HepG2 (cell line): ENCODE results near the gene C16orf86. TPM values are rescaled to one million over a fixed set of nuclear protein-coding genes. Genes with fewer than 3 reads are reported as not detected.

ENCODE experiments used
- ATAC-seq: fragments of 200-7000 bp; cut with Tn5 transposase; 3 replicates; pipeline ENCODE4 v1.9.1; 2020; ENCODE audit warnings: mild to moderate bottlenecking, moderate library complexity
- BruUV-seq: library from RNA; stranded (reverse); fragments of 400-500 nt; replicated peaks from 2 replicates; lab custom pipeline; 2021; lab: Mats Ljungman, UMichigan
- CTCF ChIA-PET: fragments of 300-600 bp; formaldehyde crosslinking; extraction: SDS; loops from one replicate; lab custom pipeline; 2021; ENCODE audit warnings: low total read pairs, inconsistent platforms, low intra/inter-chr PET ratio; lab: Yijun Ruan, JAX
- POLR2A ChIA-PET: fragments of 350-600 bp; sonication (Branson Sonifier 250); formaldehyde crosslinking; loops from one replicate; lab custom pipeline; 2020; ENCODE audit warnings: antibody characterized with exemption, inconsistent platforms; lab: Yijun Ruan, JAX
- DNase-seq: peaks from one replicate; pipeline ENCODE4 v3.0.0-alpha.2; 2015; ENCODE audit warnings: low spot score
- FAIRE-seq: peaks from 3 replicates; lab custom pipeline; 2011; peaks lifted over from hg19 to GRCh38; lab: Jason Lieb, UNC
- H2AFZ ChIP-seq: one replicate; pipeline ENCODE4 v1.6.1; 2011; ENCODE audit warnings: low read length, inconsistent platforms
- H3K27ac ChIP-seq: fragments of 300-600 bp; 3 replicates; pipeline ENCODE4 v1.8.0; 2011; ENCODE audit warnings: mixed run types, mild to moderate bottlenecking, mixed read lengths, low read length, inconsistent platforms; ENCODE audit not compliant: insufficient read depth; ENCODE audit errors: extremely low read length
- H3K27me3 ChIP-seq, 2 experiments: fragments of 200-600 bp in 1 of 2; 2 replicates in 1 of 2; 3 replicates in 1 of 2; pipeline versions ENCODE4 v1.6.0 to v1.8.0; 2011; ENCODE audit warnings: low read length in 2 of 2, mild to moderate bottlenecking in 2 of 2, moderate library complexity in 2 of 2, inconsistent platforms in 1 of 2; ENCODE audit not compliant: insufficient read depth in 2 of 2, control insufficient read depth in 1 of 2
- H3K36me3 ChIP-seq, 2 experiments: fragments of 200-600 bp in 1 of 2; replicated peaks in 1 of 2; 2 replicates in 1 of 2; 3 replicates in 1 of 2; pipeline versions ENCODE4 v1.5.1 to v1.8.0; 2011; ENCODE audit warnings: low read length in 2 of 2, inconsistent platforms in 1 of 2; ENCODE audit not compliant: insufficient read depth in 2 of 2, control insufficient read depth in 1 of 2
- H3K4me1 ChIP-seq: 2 replicates; pipeline ENCODE4 v1.5.1; 2012; ENCODE audit warnings: low read length, inconsistent platforms; ENCODE audit not compliant: insufficient read depth
- H3K4me2 ChIP-seq: 2 replicates; pipeline ENCODE4 v1.6.0; 2011; ENCODE audit warnings: low read depth, low read length, inconsistent platforms
- H3K4me3 ChIP-seq, 3 experiments: fragments of 200-600 bp in 1 of 3; sonication (generic), shearing (Covaris generic) in 1 of 3; replicated peaks in 1 of 3; 2 replicates each; pipeline ENCODE4 v1.5.1; 2011 to 2016; ENCODE audit warnings: low read length in 3 of 3, inconsistent platforms in 2 of 3, low read depth in 2 of 3, mild to moderate bottlenecking in 2 of 3, control low read depth in 1 of 3, mixed read lengths in 1 of 3; ENCODE audit not compliant: insufficient read depth in 1 of 3
- H3K79me2 ChIP-seq: one replicate; pipeline ENCODE4 v1.6.1; 2011; ENCODE audit warnings: low read length, inconsistent platforms; ENCODE audit not compliant: insufficient read depth
- H3K9ac ChIP-seq: 2 replicates; pipeline ENCODE4 v1.6.0; 2011; ENCODE audit warnings: mild to moderate bottlenecking, low read depth, low read length, inconsistent platforms; ENCODE audit not compliant: insufficient read depth
- H3K9me3 ChIP-seq: 2 replicates; pipeline ENCODE4 v1.5.1; 2012; ENCODE audit warnings: mild to moderate bottlenecking, low read length
- H4K20me1 ChIP-seq: 2 replicates; pipeline ENCODE4 v1.6.0; 2011; ENCODE audit warnings: inconsistent platforms, mild to moderate bottlenecking, low read length, moderate library complexity; ENCODE audit not compliant: insufficient read depth
- ATF2 ChIP-seq: sonication (generic); formaldehyde crosslinking; IDR thresholded peaks from 2 replicates; pipeline ENCODE4 v1.4.0; 2020; ENCODE audit warnings: missing genetic modification reagents
- GATAD1 ChIP-seq: IDR thresholded peaks from 2 replicates; pipeline ENCODE4 v1.6.1; 2016; ENCODE audit warnings: missing genetic modification reagents, missing compliant biosample characterization
- MED13 ChIP-seq: sonication (generic); formaldehyde crosslinking; IDR thresholded peaks from 2 replicates; pipeline ENCODE4 v1.5.0; 2020; ENCODE audit warnings: missing genetic modification reagents
- NFE2L1 ChIP-seq: sonication (generic); formaldehyde crosslinking; IDR thresholded peaks from 2 replicates; pipeline ENCODE4 v1.4.0; 2020; ENCODE audit warnings: missing genetic modification reagents, mild to moderate bottlenecking, borderline replicate concordance
- POLR2G ChIP-seq: fragments of 200-400 bp; formaldehyde crosslinking; IDR thresholded peaks from 2 replicates; pipeline ENCODE4 v1.6.1; 2018; ENCODE audit warnings: mild to moderate bottlenecking, low read depth, low read length, moderate library complexity
- RNF219 ChIP-seq: sonication (generic); formaldehyde crosslinking; IDR thresholded peaks from 2 replicates; pipeline ENCODE4 v1.5.0; 2020; ENCODE audit warnings: mild to moderate bottlenecking, missing genetic modification reagents
- SIX4 ChIP-seq: sonication (generic); formaldehyde crosslinking; IDR thresholded peaks from 2 replicates; pipeline ENCODE4 v1.4.0; 2020; ENCODE audit warnings: missing genetic modification reagents
- ZFP36 ChIP-seq: fragments of 150-350 bp; IDR thresholded peaks from 2 replicates; pipeline ENCODE4 v1.6.1; 2018; ENCODE audit warnings: borderline replicate concordance, low read length, low read depth; ENCODE audit not compliant: partially characterized antibody
- ZNF274 ChIP-seq: sonication (generic); formaldehyde crosslinking; IDR thresholded peaks from 2 replicates; pipeline ENCODE4 v1.5.1; 2020; ENCODE audit warnings: mild to moderate bottlenecking, missing genetic modification reagents
- ZNF446 ChIP-seq: sonication (generic); formaldehyde crosslinking; IDR thresholded peaks from 2 replicates; pipeline ENCODE4 v1.5.0; 2020; ENCODE audit warnings: mild to moderate bottlenecking, missing genetic modification reagents
- ZNF510 ChIP-seq: sonication (generic); formaldehyde crosslinking; IDR thresholded peaks from 2 replicates; pipeline ENCODE4 v1.4.0; 2020; ENCODE audit warnings: low read depth, mild to moderate bottlenecking, missing genetic modification reagents
- ZNF720 ChIP-seq: sonication (generic); formaldehyde crosslinking; IDR thresholded peaks from 2 replicates; pipeline ENCODE4 v1.4.0; 2020; ENCODE audit warnings: missing genetic modification reagents
- ZNF749 ChIP-seq: sonication (generic); formaldehyde crosslinking; IDR thresholded peaks from 2 replicates; pipeline ENCODE4 v1.8.0; 2022; ENCODE audit warnings: mild to moderate bottlenecking, missing genetic modification reagents, moderate library complexity, borderline replicate concordance
- WGBS: methylation state at CpG from one replicate; pipeline ENCODE4 v1.1.6; 2017; ENCODE audit warnings: low lambda C conversion rate; 5-methylcytosine and 5-hydroxymethylcytosine counted together
- in situ Hi-C: cut with HindIII; loops from 2 replicates; pipeline ENCODE4 v1.10.0; 2017; ENCODE audit warnings: low pct_unique_long_range_greater_than_20kb; ENCODE audit not compliant: extremely low pct_ligation_motif_present
- intact Hi-C: fragments of 100-400 bp; cut with micrococcal nuclease; formaldehyde crosslinking; loops from one replicate; pipeline ENCODE4 v1.10.0; 2022; ENCODE audit not compliant: unreplicated experiment
- polyA plus RNA-seq, 8 experiments: library from polyadenylated mRNA; depleted of rRNA in 3 of 8; stranded (reverse) in 7 of 8; unstranded in 1 of 8; fragments of >200 nt; fragmentation: Illumina TruSeq in 4 of 8; extraction: Trizol in 4 of 8; gene quantifications; 2 replicates each; pipeline versions ENCODE4 v1.2.1 to v1.2.3, GENCODE V29; 2011 to 2016; ENCODE audit warnings: low read depth in 4 of 8, missing spikeins in 1 of 8, mixed read lengths in 1 of 8; ENCODE audit not compliant: insufficient read depth in 1 of 8
- total RNA-seq, 5 experiments: library from RNA; depleted of rRNA; stranded (reverse); fragments of >200 nt; fragmentation: Illumina TruSeq; extraction: Trizol; gene quantifications; 2 replicates each; pipeline ENCODE4 v1.2.3, GENCODE V29; 2016; ENCODE audit warnings: low read depth in 1 of 5
- TF ChIP-seq, protein P1 (sequence below): sonication (generic); formaldehyde crosslinking; IDR thresholded peaks from 2 replicates; pipeline ENCODE4 v1.4.0; 2020; ENCODE audit warnings: mild to moderate bottlenecking, missing genetic modification reagents

The C16orf86 gene
- total and polyA plus RNA-seq, 2 of the 13 experiments (the other 11 are each of a cell fraction or from before 2014, with no cell fraction given) = 1.5 to 3.1 TPM

GRCh38 chr16:67703626-67704025, 37.0 kb downstream of the C16orf86 start:
- Histone ChIP-seq H3K4me3 (no peak overlapping the region), H3K9ac (no peak overlapping the region)
- intact Hi-C loops (no loop called here), in situ Hi-C loops (no loop called here)
- WGBS = 89% methylated on average over 2 of the region's 2 CpGs
- TF ChIP-seq ZNF446 (CRISPR knock-in tag) (no peak), SIX4 (CRISPR knock-in tag) (no peak), ZNF274 (no peak), ZNF510 (no peak), GATAD1 (CRISPR knock-in tag) (no peak), NFE2L1 (CRISPR knock-in tag) (no peak), ZNF749 (CRISPR knock-in tag) (no peak), POLR2G (no peak), RNF219 (CRISPR knock-in tag) (no peak), ZFP36 (no peak), ATF2 (CRISPR knock-in tag) (no peak), ZNF720 (CRISPR knock-in tag) (no peak), MED13 (CRISPR knock-in tag) (no peak)
- TF ChIP-seq, protein P1, sequence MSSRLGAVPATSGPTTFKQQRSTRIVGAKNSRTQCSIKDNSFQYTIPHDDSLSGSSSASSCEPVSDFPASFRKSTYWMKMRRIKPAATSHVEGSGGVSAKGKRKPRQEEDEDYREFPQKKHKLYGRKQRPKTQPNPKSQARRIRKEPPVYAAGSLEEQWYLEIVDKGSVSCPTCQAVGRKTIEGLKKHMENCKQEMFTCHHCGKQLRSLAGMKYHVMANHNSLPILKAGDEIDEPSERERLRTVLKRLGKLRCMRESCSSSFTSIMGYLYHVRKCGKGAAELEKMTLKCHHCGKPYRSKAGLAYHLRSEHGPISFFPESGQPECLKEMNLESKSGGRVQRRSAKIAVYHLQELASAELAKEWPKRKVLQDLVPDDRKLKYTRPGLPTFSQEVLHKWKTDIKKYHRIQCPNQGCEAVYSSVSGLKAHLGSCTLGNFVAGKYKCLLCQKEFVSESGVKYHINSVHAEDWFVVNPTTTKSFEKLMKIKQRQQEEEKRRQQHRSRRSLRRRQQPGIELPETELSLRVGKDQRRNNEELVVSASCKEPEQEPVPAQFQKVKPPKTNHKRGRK (CRISPR knock-in tag) = no peak
- TF ChIP-seq, all 625 proteins: peak for 0
- no peaks in the 10 kb centered on the region for H3K4me1 ChIP-seq
- no TSS peak for BruUV-seq
- ATAC-seq (no peak), DNase-seq (no peak), FAIRE-seq (no peak)
- no peak overlapping the region for H2AFZ ChIP-seq
- H3K27ac ChIP-seq = no peak overlapping the region
- peaks cover 11% of the 10 kb centered on the region for H3K79me2 ChIP-seq
- H3K4me2 ChIP-seq = no peak overlapping the region
- CTCF ChIA-PET = no interaction called here
- H3K9me3 ChIP-seq = no peaks in the 10 kb centered on the region
- H3K27me3 ChIP-seq = no peaks in the 10 kb centered on the region
- no peaks in the 10 kb centered on the region for H4K20me1 ChIP-seq
- H3K36me3 ChIP-seq = peaks cover 0 to 2% of the 10 kb centered on the region in 2 experiments; a peak in 2 of 5 replicates
- POLR2A ChIA-PET = no interaction called here
